Activated CD4-positive, alpha-beta T cell treated with anti-CD3 and anti-CD28 coated beads, Interleukin-2, Interleukin-4, amounts not matched to agents 100 ng/mL and 50 ng/mL, durations not matched to agents 16 hours and 8 hours (primary cell): Measurements from ENCODE around the gene RNF13.
A peak's percentile ranks its signal among the peaks of the same experiment; 100 is the strongest.
"Not testable (repeated sequence)": the region's sequence is repeated elsewhere in the genome, so short reads cannot be mapped to it uniquely, and the experiment has no call there.

Experiments
- DNase-seq: peaks from one replicate; pipeline ENCODE4 v3.0.0-alpha.2; 2020; ENCODE audit warnings: low spot score

Gene RNF13

DNA sequence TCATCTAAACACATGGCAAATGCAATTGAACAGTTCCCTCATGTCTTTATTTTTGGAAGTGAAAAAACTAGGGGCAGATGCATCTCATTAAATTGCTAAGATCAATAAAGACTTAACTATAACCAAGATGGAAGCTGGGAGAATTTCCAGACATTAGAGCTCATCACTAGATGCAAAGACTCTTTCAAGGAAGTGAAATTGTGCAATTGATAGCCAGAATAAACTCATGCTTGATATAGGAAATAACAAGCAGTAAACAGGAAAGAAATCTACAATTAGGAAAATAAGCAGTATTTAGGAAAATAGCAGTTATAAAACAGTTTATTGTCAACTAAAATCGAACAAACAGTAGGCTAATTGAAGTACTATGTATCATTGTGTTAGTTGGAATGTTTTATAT is 11.8 kb upstream of the RNF13 start:
- no peak for DNase-seq

DNA sequence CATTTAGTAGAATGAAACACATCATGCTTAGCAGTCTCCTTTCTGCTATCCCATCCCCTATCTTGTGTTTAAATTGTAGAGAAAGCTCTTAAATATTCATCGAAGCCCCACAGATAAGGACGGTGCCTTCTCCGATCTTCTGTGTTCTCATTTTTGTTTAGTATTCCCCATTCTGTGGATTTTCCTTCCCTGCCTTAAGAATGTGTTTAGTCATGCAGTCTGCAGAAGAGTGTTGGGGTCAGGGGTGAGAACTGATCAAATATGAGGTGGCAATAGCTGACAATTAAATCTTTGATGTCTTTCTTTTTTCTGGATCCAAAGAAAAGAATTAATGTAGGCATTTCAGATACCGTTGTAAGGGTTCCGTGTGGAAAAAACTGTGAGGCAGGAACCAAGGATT is 11.4 kb upstream of the RNF13 start:
- DNase-seq, result no peak

DNA sequence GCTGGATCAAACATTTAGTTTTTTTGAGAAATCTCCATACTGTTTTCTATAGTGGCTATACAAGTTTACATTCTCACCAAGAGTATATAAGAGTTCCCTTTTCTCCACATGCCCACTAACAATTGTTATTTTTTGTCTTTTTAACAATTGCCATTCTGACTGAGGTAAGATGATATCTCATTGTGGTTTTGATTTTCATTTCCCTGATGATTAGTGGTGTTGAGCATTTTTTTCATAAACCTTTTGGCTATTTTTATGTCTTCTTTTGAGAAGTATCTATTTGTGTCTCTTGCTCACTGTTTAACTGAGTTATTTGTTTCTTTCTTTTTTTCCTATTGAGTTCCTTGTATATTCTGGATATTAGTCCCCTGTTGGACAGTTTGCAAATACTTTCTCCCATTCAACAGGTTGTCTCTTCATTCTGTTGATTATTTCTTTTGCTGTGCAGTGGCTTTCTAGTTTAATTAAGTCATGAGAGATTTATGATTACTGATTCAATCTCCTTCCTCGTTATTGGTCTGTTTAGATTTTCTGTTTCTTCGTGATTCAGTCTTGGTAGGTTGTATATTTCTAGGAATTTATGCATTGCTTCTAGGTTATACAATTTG is 6.7 kb upstream of the RNF13 start:
- no peak for DNase-seq

DNA sequence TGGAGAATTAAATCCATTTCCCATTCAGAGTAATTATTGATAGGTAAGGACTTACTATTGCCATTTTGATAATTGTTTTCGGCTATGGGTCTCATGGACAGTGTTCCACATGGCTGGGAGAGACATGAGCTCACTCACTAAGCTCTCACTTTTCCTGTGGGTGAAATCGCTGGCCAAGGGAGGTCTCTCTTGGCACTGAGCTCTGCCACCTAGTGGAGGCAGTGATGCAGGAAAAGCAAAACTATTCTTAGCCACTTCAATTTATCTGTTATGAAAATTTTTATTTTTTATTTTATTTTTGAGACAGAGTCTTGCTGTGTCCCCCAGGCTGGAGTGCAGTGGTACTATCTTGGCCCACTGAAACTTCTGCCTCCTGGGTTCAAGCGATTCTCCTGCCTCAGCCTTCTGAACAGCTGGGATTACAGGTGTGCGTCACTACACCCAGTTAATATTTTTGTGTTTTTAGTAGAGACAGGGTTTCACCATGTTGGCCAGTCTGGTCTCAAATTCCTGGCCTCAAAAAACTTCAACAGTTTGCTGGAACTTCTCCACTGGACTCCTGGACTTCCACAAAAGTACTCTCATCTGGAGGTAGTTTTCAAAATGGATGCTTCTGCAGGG is 4.7 kb upstream of the RNF13 start:
- peak; percentile 51 for DNase-seq

- DNase-seq, result no peak
These were observed 3.3 kb upstream of the RNF13 start for GRCh38 chr3:149809699-149810098.

- no peak for DNase-seq
These were observed 2.2 kb upstream of the RNF13 start for GRCh38 chr3:149810846-149811245.

GRCh38 chr3:149812165-149812605 is 830 bp upstream of the RNF13 start:
- DNase-seq, result no peak

DNA sequence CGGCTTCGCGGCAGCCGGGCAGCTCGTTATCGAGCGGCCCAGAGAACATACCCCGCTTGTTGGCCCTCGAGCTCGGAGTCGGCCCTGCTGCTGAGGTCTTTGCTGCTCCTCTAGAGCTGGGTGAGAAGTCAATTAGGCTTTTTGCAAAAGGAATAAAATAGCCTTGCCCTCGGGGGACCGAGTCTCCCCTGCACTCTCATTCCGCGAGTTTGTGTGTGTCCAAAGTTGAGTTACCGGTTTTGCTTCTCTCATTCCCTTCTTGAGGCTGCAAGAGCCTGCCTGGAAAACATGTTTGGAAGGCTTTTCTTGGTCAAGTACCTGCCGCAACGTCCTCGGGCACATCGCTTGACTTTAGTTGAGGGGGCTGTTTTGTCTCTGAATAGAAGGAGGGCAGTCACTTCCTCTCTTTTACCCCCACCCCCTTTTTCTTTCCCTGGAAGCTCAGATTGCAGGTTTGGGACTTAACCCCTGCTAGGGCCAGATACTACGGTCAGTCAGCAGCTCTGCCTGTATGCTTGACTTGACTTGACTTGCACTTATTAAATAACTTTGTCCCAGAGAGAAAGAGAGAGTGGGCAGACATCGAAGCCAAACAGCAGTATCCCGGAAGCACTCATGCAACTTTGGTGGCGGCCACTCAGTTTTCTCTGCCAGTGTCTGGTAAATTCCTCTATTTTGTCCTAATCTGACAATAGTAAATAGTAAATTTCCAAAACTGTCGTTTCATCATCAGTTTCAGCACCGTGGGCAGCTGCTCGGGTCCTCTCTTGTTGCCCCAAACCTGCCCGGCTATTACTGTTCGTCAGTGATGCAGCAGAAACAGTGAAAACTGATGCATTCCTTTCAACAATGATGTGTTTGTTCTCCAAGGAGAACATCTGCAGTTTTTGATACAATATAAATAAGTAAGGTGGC is 609 bp downstream of the RNF13 start:
- peak; percentile 9 for DNase-seq

GRCh38 chr3:149815321-149815720 is 2.3 kb downstream of the RNF13 start:
- no peak for DNase-seq

GRCh38 chr3:149815728-149816127 is 2.7 kb downstream of the RNF13 start:
- no peak for DNase-seq

DNA sequence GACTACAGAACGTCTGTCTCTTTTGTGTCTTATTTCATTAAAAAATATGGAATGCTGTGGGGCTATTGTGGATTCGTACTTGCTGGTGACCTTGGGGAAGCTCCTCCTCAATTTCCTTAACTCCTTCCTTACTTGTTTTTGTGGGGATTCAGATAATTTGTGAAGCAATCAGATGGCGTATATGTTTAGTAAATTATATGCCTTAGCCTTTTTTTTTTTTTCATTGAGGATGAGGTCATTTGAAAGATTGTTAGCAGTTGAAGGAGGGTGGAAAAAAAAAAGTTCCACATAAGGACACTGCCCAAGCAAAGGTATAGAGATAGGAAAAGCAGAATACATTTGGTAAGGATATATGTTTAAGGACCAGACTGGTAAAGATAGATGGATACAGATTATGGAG is 3.3 kb downstream of the RNF13 start:
- DNase-seq, result no peak

DNA sequence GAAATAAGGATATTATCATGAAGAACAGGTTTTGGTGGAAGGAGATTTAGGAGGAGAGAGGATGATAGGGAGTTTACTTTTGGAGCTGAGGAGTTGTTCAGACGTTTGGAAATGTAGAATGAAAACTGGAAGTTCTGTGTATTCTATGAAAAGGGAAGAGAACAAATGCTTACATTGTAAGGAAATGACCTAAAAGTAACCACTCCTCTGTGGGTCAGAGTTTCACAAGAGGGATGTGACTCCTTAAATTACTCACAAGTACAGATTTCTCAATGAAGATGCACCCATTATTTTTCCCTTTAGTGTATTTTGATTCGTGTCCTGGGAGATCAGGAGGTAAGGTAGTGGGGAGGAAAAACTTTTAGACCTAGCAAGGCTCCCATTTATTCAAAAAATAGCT is 4.0 kb downstream of the RNF13 start:
- DNase-seq, result peak; percentile 26

DNA sequence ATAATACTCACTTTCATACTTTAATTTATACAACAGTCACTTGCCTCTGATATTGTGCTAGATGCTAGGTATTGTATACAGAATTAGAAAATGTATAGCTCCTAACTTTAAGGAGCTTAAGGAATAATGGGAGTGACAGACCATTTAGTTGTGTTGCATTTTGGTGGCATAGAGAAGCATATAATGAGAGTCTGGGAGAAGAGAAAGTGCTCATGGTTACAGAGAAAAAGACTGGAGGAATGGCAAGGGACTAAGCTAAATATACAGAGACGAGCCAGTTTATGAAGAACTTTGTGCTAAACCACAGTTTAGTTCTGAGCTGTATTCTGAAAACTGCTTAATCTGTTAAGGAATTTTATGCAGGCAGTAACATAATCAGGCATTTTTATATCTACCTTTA is 6.4 kb downstream of the RNF13 start:
- no peak for DNase-seq

DNA sequence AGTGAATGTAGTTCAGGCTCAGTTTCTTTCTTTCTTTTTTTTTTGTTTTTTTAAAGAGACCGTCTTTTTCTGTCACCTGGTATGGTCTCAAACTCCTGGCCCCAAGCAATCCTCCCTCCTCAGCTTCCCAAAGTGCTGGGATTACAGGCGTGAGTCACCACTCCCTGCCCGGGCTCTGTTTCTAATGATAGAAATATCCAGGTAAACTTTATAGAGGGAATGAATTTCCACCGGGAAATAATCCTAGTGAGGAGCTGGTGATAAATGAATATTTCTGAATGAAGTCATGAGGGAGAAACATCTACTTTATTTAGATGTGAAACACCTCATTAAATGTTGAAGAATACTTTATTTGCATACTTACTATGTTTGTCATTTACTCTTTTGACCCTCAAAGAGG is 7.2 kb downstream of the RNF13 start:
- no peak for DNase-seq

DNA sequence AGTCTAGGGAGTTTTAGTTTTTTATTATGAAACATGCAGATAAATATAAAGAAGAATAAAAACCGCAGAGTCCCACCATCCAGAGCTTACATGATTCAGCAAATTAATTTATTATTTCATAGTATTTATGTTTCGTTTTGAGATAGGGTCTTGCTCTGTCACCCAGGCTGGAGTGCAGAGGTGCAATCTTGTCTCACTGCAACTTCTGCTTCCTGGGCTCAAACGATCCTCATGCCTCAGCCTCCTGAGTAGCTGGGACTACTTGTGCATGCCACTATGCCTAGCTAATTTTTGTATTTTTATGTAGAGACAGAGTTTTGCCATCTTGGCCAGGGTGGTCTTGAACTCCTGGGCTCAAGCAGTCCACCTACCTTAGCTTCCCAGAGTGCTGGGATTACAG is 13.6 kb downstream of the RNF13 start:
- DNase-seq, result no peak

DNA sequence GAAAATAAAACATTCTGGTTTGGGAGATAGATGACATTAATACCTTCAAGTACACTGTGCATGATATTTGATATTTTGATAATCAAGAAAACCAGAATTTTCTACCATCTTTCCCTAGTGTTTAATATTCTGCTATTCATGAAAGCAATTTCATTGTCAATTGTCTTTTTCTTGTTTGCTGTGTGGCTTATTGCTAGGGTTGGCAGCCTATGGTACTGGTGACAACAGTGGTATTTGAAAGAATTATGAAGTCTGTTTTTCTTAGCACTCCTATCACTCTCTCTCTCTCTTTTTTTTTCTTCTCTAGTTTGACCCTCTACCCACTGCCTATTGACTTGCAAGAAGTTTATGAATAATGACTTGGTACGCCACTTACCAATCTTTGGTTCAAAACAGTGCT is 15.4 kb downstream of the RNF13 start:
- no peak for DNase-seq

DNA sequence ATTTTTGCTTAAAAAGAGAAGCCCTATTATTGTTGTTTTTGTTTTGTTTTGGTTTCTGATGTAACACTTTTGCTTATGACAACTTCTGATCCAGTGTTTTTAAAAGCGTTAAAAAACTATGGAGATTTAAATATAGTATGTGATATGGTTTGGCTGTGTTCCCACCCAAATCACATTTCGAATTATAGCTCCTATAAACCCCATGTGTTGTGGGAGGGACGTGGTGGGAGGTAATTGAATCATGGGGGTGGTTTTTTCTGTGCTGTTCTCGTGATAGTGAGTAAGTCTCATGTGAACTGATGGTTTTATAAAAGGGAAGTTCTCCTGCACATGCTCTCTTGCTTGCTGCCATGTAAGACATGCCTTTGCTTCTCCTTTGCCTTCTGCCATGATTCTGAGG is 16.6 kb downstream of the RNF13 start:
- DNase-seq, result not testable (repeated sequence)

- DNase-seq, result no peak
These were observed 17.9 kb downstream of the RNF13 start for GRCh38 chr3:149830902-149831301.

DNA sequence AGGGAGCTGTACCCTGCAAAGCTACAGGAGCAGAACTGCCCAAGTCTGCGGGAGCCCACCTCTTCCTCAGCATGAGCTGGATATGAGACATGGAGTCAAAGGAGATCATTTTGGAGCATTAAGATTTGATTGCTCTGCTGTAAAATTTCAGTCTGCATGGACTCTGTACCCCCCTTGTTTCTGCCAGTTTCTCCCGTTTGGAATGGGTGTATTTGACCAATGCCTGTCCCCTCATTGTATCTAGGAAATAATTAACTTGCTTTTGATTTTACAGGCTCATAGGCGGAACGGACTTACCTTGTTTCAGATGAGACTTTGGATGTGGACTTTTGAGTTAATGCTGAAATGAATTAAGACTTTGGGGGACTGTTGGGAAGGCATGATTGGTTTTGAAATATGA is 18.3 kb downstream of the RNF13 start:
- no peak for DNase-seq

DNA sequence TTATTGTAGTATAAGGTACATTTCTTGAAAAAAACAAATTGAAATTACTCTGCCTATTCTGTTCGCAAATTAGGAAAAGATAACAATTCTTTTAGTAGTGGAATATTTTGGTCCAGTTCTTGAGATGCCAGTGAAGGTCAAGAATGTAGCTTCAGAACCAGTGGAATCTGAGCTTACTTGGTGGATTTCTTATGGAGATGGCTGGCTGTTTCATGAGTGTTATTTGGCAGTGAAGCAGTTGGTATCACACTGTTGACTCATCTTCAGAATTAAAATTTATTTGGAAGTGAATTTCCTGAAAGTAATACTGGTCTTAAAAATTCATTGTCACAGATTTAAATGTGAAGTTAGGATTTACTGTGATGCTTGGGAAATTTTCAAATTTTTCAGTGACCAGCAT is 19.1 kb downstream of the RNF13 start:
- no peak for DNase-seq

DNA sequence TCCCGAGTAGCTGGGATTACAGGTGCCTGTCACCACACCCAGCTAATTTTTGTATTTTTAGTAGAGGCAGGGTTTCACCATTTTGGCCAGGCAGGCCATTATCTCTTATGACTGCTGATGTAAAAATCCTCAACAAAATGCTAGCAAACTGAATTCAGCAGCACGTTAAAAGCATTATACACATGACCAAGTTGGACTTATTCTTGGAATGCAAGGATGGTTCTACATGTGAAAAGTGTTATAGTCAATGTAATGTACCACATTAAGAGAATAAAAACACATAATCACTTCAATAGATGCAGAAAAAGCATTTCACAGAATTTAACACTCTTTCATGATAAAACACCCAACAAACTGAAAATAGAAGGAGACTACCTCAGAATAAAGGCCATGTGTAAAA is 20.2 kb downstream of the RNF13 start:
- no peak for DNase-seq

GRCh38 chr3:149838491-149838890 is 25.5 kb downstream of the RNF13 start:
- not testable (repeated sequence) for DNase-seq

DNA sequence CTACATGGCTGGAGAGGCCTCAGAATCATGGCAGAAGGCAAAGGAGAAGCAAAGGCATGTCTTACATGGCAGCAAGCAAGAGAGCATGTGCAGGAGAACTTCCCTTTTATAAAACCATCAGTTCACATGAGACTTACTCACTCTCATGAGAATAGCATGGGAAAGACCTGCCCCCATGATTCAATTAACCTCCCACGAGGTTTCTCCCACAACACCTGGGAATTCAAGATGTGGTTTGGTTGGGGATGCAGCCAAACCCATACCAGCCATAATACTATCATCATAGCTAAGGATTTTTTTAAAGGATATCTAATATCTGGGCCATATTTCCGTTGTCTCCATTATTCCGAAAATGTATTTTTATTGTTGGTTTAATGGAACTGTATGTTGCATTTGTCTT is 26.5 kb downstream of the RNF13 start:
- DNase-seq, result not testable (repeated sequence)
